Measurements from ENCODE around the gene SGCA.

Gene SGCA

DNA sequence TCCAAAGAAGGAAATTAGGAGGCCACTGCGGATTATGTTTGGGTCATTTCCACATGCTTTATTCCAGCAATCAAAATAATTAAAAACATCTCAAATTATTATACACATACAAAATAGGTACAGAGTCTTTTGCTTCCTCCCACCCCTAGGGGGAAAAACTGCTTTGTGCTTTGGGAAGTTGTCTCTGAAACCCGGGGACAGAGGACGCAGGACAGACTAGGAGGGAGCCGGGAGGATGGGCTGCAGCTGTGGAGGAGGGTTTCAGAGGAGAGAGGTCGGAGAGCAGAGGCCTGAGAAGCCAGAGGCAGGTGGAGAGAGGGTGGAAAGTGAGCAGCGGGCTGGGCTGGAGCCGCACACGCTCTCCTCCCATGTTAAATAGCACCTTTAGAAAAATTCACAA lies 18.3 kb downstream of the SGCA start:
- DNase-seq, result no peak

DNA sequence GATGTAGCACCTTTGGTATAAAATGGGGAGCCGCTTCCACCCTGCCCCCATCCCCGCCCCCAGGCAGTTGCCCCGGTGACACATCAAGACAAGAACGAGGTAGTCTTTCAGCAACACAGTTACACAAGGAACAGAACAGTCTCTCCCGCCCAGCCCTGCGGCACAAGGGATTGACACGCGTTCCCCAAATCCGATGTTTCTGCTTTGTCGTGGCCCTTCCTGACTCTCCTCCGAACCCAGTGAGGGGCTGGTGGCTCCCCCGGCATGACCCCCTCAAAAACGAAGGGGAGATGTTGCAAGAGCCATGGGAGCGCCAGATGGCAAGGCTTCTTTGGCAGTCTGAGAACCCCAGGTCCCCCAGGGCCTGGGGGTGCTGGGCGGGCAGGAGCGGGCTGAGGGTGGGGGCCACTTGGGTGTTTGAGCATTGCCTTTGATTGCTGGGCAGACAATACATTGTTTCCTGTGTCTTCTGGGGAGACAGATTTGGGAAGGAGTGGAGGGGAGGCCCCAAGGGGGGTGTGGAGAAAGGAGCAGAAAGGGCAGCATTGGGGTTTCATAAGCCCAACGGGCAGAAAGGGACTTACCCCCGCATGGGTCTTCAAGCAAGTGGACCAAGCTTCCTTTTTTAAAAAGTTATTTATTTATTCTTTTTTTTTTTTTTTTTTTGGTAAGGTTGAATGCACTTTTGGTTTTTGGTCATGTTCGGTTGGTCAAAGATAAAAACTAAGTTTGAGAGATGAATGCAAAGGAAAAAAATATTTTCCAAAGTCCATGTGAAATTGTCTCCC lies 19.0 kb downstream of the SGCA start:
- no peak for DNase-seq

DNA sequence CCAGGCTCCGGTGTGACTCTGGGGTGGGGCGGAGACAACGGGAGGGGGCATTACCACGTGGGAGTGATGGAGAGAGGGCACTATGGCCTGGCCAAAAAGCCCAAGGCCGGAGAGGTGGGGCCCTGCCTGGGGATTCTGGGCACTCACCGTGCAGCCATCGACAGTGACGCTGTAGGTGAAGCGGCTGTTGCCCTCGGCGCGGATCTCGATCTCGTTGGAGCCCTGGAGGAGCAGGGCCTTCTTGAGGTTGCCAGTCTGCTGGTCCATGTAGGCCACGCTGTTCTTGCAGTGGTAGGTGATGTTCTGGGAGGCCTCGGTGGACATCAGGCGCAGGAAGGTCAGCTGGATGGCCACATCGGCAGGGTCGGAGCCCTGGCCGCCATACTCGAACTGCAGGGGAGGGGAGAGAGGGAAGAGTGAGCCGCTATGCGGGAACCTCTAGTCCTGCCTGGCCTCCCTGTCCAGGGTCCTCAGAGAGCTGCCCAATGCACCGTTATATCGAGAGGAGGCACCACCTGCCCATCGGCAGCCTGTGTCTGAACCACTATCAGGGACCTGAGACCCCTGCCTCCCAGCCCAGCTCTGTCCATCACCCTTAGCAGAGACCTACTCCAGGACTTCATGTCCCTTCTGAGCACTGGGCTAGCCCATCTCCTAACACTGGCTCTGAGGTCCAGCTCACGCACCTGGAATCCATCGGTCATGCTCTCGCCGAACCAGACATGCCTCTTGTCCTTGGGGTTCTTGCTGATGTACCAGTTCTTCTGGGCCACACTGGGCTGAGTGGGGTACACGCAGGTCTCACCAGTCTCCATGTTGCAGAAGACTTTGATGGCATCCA lies 20.0 kb downstream of the SGCA start:
- no peak for DNase-seq

DNA sequence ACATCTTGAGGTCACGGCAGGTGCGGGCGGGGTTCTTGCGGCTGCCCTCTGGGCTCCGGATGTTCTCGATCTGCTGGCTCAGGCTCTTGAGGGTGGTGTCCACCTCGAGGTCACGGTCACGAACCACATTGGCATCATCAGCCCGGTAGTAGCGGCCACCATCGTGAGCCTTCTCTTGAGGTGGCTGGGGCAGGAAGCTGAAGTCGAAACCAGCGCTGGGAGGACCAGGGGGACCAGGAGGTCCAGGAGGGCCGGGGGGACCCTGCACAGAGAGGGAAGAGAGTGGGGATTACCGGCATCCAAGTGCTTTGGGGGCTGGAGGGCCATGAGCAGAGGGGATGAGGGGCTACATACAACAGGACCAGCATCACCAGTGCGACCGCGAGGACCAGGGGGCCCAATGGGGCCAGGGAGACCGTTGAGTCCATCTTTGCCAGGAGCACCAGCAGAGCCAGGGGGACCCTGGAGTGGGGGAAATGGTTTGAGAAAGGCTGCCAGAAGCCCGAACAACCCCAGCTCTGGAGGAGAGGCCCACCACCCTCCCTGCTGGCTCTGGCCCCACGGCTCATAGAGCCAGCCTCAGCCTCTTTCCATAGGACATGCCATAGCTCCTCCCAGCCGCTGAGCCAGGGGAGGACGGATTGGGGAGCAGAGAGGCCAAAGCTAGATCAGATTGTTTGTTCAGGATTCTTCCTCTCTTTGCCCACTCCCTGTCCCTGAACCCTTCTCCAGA lies 21.0 kb downstream of the SGCA start:
- no peak for DNase-seq

DNA sequence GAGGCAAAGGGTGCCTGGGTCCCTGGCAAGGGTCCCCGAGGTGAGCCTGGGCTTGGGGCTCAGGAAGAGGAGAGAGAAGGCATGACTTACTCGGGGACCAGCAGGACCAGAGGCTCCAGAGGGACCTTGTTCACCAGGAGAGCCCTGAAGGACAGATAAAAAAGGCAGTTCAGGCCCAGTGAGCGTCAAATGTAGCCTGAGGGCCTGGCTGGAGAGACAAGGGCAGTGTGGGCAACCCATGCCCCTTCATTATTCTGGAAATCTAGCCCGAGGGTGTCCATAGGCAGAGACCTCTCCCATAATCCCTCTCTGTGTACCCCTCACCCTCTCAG lies 21.6 kb downstream of the SGCA start:
- no peak for DNase-seq

DNA sequence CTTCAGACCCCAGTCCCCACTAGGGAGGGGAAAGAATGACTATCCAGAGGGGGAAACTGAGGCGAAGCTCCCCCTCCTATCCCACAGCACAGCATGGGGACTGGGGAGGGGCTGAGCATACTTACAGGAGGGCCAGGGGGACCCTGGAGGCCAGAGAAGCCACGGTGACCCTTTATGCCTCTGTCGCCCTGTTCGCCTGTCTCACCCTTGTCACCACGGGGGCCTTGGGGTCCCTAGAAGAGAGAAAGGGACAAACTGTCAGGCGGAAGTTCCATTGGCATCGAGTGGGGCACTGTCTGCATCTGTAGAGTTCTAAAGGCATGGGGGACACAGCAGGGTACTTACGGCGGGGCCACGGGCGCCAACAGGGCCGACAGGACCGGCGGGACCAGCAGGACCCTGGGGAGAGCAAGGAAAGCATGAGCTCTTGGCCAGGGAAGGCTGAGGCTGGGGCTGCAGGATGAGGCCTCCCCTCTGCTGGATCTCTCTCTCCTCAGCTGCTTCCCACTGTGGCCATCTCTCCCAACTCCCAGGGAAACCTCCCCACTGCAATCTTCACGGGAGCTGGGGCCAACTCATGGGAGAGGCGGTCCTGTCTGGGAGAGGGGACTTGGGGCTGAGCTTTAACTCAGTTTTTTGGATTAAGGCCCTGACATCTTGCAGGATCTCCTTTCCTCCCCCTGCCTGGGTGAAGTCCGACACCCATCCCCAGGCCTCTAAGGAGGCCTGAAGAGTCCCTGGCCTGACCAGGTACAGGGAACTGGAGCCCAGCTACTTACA lies 22.1 kb downstream of the SGCA start:
- no peak for DNase-seq

DNA sequence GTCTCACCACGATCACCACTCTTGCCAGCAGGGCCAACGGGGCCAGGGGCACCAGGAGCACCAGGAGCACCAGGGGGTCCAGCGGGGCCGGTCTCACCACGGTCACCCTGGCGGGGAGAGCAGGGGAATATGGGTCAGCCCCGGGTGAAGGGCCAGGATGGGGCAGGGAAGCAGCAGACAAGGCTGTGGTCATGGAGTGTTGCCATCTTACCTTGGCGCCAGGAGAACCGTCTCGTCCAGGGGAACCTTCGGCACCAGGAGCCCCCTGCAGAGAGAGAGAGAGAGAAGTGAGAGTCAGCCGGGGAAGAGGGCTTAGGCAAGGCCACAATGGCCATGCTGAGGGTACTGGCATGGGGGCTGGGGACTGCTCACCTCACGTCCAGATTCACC lies 22.7 kb downstream of the SGCA start:
- DNase-seq, result no peak

DNA sequence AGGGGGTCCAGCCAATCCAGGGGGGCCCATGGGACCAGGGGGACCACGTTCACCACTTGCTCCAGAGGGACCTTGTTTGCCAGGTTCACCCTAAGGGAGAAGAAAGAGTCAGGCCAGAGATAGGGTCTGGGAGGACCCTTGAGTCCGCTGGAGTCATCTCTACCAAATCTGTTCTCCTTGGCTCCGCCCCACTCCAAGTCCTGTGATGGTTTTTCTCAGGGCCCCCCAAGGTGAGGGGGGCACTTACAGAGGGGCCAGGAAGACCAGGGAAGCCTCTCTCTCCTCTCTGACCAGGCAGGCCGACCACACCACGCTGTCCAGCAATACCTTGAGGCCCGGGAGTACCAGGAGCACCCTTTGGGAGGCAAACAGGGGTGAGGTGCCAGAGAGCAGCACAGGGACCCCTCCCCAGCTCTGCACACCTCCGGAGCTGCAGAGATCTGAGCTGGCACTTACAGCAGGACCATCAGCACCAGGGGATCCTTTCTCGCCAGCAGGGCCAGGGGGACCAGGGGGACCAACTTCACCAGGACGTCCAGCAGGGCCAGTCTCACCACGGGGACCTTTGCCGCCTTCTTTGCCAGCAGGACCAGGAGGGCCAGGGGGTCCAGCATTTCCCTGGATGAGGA lies 23.2 kb downstream of the SGCA start:
- DNase-seq, result no peak

DNA sequence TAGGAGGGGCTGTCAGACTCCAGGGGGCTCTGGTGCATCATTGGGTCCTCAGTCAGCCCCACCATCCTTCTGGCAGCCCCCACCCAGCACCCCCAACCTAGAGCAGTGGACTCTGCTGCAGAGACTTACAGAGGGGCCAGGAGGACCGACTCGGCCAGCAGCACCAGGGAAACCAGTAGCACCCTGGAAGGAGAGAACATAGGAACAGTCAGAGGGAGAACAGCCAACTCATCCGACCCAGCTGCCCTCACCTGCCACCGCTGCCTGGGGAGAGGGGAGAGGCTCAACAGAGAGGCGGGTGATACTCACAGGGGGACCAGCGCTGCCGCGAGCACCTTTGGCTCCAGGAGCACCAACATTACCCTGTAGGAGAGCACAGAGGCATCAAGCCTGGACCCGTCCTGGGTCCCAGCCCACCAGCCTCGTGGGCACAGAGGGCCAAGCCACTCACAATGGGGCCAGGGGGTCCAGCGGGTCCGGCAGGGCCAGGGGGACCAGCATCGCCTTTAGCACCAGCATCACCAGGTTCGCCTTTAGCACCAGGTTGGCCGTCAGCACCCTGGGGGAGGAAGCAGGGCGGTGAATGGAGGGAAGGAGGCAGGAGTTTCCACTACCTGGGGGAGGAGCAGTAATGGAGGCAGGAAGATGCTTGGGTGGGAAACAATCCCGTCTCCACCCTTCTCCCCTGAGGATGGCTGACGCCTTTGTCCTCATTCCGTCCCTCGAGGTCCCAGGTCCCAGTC lies 23.9 kb downstream of the SGCA start:
- no peak for DNase-seq

DNA sequence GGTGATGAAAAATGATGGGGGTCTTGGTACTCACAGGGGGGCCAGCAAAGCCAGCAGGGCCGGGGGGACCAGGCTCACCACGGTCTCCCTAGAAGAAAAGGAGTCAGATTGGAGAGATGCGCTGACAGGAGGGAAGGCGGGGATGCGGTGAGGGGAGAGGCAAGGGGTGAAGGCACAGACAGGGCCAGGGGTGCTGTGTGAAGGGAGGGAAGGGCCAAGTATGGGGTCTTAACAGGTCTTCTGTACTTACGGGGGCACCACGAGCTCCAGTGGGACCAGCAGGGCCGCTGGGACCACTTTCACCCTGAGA lies 24.4 kb downstream of the SGCA start:
- DNase-seq, result no peak

DNA sequence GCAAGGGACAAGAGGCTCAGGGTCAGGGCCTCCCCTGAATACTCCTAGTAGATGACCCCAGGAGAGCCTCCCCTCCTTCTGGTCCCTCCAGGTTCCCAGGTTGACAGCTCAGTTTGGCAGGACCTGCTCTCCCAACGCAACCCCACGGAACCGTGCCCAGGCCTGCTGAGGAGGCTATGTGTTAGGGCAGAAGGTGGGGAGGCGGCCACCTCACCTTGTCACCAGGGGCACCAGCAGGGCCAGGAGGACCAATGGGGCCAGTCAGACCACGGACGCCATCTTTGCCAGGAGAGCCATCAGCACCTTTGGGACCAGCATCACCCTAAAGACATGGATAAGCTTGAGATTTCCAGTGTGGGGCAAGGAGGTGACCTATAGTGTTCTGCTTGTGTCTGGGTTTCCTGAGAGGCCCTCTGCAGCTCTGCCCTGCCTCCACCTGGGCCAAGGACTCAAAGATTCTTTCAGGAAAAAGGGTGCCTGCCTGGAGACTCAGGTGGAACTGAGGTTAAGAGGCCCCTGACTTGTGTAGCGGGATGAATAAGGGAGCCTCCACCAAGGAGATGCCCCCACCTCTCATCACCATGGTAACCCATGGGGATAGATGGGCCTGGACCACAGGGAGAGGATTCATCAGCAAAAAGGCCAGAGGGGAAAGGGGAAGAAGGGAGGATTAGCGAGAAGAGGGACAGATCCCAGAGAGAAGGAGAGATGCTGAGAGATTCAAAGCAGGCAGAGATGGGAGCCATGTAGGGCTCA lies 25.0 kb downstream of the SGCA start:
- no peak for DNase-seq

DNA sequence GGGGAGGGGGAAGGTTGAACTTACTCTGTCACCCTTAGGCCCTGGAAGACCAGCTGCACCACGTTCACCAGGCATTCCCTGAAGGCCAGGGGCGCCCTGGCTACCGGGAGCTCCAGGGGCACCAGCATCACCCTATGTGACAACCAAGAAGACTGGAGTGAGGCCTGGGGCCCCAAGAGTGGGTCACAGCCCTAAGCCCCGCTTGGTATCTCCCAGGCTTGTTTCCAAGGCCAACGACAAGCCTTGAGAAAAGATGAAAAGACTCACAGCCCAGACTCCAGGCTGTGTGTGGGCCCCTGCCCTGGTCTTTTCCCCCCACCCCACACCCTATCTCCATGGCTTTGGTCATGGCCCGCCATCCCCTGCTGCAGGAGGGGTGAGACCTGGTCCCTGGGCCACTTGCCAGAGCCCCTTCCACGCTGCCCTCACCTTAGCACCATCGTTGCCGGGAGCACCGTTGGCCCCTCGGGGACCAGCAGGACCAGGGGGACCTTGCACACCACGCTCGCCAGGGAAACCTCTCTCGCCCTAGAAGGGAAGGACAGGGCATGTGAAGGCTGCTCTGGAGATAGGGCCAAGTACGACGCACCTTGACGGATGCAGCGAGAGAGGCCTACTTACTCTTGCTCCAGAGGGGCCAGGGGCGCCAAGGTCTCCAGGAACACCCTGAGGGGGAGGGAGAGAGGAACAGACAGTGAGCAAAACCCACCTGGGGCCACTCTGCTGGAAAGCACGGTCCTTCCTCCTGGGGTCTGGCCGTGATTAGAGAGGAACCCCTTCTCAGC lies 25.7 kb downstream of the SGCA start:
- DNase-seq, result no peak

DNA sequence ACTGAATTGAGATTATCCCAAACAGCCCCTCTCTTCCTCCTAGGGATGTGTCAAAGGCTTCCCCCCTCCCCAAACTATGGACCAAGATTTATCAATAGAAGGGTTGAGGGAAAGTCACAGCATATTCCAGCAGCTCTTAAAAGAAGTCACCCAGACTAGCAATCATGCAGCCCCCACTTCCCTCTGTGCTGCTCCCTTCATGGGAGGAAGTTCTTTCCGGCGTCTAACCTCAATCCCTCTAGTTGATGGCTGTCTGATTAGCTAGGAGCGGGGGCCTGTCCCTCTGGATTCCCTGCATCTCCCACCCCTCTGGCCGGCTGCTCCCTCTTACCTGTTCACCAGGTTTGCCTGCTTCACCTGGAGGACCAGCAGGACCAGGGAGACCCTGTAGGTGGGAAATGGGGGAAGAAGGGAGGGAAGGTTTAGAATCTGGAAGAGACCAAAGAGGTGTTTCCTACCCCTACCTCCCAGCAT lies 26.4 kb downstream of the SGCA start:
- DNase-seq, result no peak

DNA sequence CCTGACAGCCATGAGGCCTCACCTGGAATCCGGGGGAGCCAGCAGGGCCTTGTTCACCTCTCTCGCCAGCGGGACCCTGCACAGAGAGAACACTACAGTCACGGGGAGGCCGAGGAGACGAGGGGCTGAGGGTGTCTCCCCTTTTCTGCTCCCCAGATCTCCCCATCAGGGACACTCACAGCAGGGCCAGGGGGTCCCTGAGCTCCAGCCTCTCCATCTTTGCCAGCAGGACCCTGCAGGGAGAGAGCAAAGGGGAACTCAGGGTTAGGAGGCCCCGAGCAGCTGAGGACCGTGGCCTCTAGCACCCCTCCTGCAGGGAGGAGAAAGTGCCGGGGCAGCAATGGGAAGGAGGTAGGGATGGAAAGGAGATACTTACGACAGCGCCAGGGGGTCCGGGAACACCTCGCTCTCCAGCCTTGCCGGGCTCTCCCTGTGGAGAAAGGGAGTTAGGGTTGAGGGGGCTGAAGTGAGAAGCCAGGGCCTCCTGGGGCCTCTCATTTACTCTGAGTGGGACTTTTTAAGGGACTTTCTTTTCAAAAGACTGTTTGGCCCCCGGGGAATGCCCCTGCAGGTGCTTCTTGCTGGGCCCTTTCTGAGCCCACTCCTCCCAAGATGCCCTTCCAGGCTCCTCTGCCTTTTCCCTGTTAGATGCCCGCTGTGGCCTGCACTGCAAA lies 26.9 kb downstream of the SGCA start:
- no peak for DNase-seq

DNA sequence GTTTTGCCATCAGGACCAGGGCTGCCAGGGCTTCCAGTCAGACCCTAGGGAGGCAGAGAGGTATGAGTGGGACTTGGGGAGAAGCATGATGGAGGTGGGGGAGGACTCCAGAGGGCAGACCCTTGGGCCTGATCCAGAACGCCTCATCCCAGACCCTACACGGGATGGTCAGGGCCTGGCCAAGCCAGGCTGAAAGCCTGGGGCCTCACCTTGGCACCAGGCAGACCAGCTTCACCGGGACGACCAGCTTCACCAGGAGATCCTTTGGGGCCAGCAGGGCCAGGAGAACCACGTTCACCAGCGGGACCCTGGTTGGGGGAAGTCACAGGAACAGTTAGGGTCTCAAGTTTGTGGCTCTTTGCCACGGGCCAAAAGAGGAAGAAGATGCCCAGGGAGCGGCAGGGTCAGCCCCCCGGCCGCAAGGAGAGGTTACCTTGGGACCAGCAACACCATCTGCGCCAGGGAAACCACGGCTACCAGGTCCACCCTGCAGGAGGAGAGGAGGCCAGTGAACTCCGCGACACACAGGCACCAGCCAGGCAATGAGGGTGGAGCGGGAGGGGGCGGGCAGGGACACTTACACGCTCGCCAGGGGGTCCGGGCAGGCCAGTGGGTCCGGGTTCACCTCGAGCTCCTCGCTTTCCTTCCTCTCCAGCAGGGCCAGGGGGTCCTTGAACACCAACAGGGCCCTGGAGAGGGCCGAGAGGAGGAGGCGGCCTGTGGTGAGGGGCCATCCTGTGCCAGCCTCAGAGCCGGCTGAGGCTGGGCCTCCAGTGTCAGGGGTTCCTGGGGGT lies 28.5 kb downstream of the SGCA start:
- DNase-seq, result no peak

DNA sequence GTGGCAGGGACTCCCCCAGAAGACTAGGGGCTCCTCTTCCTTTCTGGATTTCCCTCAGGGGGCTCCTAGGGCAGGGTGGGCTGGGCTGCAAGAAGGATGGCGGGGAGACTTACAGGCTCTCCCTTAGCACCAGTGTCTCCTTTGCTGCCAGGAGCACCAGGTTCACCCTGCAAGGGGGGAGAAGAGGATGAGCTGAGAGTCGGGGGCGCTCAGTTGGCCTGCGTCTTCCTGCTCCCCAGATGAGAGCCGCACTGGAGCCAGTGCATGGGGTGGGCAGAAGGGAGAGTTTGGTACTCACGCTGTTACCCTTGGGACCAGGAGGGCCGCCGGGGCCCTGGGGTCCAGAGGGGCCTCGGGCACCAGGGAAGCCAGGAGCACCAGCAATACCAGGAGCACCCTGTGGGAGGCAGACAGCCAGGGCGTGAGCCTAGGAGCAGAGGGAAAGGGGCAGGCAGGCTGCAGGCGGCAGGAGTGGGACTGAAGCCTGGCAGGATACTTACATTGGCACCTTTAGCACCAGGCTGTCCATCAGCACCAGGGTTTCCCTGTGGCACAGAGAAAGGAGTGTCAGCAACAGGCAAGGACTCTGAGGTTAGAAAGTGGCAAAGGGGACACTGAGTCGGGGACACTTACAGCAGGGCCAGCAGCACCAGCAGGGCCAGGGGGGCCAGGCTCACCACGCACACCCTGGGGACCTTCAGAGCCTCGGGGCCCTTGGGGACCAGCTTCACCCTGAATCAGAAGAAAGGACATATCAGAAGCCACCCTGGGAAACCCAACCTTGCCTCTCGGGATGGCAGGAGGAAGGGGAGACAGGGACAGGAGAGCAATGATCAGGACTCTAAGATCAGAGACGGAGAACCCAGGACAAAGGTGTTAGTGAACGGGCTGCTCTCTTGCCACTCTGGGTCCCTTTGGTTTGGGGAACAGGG lies 29.4 kb downstream of the SGCA start:
- DNase-seq, result no peak

DNA sequence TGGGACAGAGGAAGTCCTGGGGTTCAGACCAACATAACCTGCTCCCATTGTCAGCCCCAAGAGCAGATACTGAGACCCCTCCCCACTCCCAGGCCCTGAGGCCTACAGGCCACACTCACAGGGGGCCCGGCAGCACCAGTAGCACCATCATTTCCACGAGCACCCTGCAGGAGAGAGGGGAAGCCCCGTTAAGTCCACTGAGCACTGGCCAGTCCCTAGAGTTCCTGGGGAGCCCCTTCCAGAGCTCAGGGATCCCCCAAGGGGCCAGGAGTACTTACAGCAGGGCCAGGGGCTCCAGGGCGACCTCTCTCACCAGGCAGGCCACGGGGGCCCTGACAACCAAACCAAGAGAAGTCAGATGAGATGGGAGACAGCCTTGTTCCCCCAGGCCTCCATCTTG lies 30.2 kb downstream of the SGCA start:
- no peak for DNase-seq

DNA sequence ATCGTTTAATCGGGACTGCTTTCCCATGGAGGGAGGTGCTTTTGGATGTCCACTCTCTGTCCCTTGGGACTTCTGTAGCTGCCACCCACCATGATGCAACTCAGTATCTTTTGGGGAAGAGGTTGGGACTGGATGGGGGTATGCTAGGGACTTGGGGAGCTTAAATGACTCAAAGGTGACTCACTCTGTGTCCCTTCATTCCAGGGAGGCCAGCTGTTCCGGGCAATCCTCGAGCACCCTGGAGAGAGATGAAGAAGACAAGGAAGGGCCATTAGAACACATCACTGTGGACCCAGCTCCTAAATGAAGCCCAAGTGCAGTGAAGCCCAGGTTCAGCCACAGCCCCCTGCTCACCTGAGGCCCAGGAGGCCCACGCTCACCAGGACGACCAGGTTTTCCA lies 31.0 kb downstream of the SGCA start:
- no peak for DNase-seq

Data from activated CD4-positive, alpha-beta T cell treated with anti-CD3 and anti-CD28 coated beads, Interleukin-2, amount 50 U/mL, for 16 hours (primary cell).